IPS DF 6.9 (cell line): Measurements from ENCODE around the gene KLK8.

Experiments
- DNase-seq: peaks from one replicate; pipeline ENCODE4 v3.0.0-alpha.2; 2013; ENCODE audit warnings: low read depth, low spot score
- H3K27ac ChIP-seq: one replicate; pipeline ENCODE4 v1.5.1; 2013; ENCODE audit warnings: low read length, control low read depth
- H3K27me3 ChIP-seq: 2 replicates; pipeline ENCODE4 v1.6.1; 2013; ENCODE audit warnings: mild to moderate bottlenecking, low read length; ENCODE audit not compliant: control insufficient read depth, insufficient read depth
- H3K36me3 ChIP-seq: 2 replicates; pipeline ENCODE4 v1.6.1; 2013; ENCODE audit warnings: low read length; ENCODE audit not compliant: control insufficient read depth, insufficient read depth
- H3K4me1 ChIP-seq: 2 replicates; pipeline ENCODE4 v1.6.1; 2013; ENCODE audit warnings: low read length; ENCODE audit not compliant: control insufficient read depth, insufficient read depth
- H3K4me3 ChIP-seq: 2 replicates; pipeline ENCODE4 v1.5.1; 2013; ENCODE audit warnings: mild to moderate bottlenecking, low read length
- H3K9me3 ChIP-seq: 2 replicates; pipeline ENCODE4 v1.6.1; 2013; ENCODE audit warnings: low read length, inconsistent platforms; ENCODE audit not compliant: control insufficient read depth, insufficient read depth
- WGBS: extraction: QIAGEN DNeasy Blood & Tissue Kit; methylation state at CpG from one replicate; pipeline ENCODE4 v1.1.7; 2013; ENCODE audit warnings: mixed read lengths, missing lambda C conversion rate; ENCODE audit not compliant: insufficient read length, insufficient coverage; 5-methylcytosine and 5-hydroxymethylcytosine counted together

KLK8 gene

GRCh38 chr19:51027873-51028272, 26.5 kb upstream of the KLK8 start:
- WGBS: no CpG with 5 or more reads among the region's 5 CpGs
- Histone ChIP-seq H3K27ac (no peak overlapping the region), H3K36me3 (no peaks in the 10 kb centered on the region), H3K9me3 (no peaks in the 10 kb centered on the region), H3K27me3 (no peaks in the 10 kb centered on the region), H3K4me3 (no peak overlapping the region), H3K4me1 (peaks cover 2% of the 10 kb centered on the region; the same call in 1 of the 2 replicates)
- no peak for DNase-seq

DNA sequence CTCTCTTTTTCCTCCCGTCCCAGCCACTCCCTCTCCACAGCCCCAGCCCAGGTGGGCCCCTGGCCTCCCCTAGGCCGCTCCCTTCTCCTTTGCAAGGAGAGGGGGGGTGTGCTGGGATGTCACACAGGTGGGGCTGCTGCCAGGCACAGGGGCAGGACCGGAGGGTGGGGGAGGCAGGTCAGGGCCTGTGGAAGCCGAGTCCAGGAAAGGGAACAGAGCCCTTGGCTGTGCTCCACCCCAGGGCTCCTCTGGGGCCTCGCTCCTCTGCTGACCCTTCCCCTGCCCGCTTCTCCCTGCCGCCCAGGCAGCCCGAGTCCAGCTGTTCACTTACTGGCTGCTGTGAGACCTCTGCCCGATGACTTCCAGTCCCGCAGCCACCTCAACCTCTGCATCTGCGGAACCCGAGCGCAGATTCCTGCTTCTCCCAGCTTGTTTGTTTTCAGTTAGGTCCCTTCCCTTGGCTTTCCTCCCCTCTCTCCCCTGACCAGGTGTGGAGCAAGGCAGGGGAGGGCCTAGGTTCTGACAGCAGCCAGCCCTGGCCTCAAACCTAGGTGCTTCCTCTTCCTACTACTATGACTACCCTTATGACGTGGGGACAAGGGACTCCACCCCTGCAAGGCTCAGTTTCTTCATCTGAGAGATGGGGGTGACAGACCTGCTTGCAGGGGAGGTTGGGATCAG, 25.9 kb upstream of the KLK8 start:
- no peaks in the 10 kb centered on the region for H3K9me3 ChIP-seq
- DNase-seq: no peak
- H3K4me3 ChIP-seq: no peak overlapping the region; the same call in 1 of the 2 replicates
- H3K36me3 ChIP-seq: no peaks in the 10 kb centered on the region
- H3K27ac ChIP-seq: no peak overlapping the region
- H3K4me1 ChIP-seq: peaks cover 2% of the 10 kb centered on the region; the same call in 1 of the 2 replicates
- WGBS: no CpG with 5 or more reads among the region's 14 CpGs
- H3K27me3 ChIP-seq: no peaks in the 10 kb centered on the region

DNA sequence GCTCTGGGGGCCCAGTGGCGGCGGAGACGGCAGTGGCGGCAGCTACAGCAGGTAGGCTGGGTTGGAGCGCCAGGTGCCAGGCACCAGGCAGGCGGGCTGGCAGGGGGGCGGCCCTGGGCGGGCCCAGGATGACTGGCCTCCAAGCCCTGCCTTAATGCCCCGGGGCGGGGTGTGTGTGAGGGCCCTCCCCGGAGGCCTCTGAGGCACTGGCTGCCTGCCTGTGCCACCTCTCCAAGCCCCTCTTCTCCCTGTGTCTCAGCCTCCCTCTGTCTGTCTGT, 25.1 kb upstream of the KLK8 start, which contains the start of gene KLK11:
Gene KLK11, minus strand, starts transcription at position 63 of the 278 bp plus-strand sequence. CDS start 985 bp downstream, outside the sequence.
- DNase-seq: no peak
- Histone ChIP-seq H3K4me3 (no peak within 1 kb of the TSS; the same call in 1 of the 2 replicates), H3K36me3 (no peaks in the 10 kb centered on the region), H3K9me3 (no peaks in the 10 kb centered on the region), H3K4me1 (peaks cover 2% of the 10 kb centered on the region; the same call in 1 of the 2 replicates), H3K27me3 (no peaks in the 10 kb centered on the region), H3K27ac (no peak within 1 kb of the TSS)
- WGBS: no CpG with 5 or more reads among the region's 11 CpGs

DNA sequence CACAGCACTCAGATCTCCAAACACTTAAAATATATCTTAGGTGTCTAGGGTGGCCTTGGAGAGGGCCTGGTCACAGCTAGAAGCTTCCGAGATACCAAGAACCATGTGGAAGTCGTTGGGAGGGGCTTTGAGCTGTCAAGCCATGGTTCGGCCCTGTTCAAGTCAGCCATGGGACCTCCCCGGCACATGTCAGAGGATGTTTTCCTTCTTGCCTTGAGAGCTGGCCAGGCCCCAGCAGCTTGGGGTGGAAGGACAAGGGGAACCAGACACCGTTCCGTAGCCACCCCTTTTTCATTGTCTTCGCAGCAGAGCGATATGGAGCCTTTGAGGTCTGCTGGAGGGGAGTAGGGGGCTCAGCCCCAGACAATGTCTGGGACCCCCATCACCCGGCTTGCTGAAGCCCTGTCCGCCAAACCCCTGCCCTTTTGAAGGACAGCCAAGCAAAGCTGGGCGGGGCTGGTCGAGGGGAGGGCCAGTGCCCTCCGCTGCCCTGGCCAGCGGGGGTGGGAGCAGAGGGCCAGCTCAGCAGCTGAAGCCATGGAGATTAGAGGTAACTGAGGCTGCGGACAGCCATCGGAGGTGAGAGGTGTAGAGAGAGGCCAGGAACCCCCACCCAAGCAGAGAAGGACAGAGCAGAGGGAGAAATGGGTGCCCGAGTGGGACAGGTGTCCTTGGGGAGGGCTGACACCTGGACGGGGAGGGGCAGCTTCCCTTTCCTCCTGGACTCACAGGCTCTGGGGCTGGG, 24.6 kb upstream of the KLK8 start:
- Histone ChIP-seq H3K36me3 (no peaks in the 10 kb centered on the region), H3K4me1 (peaks cover 2% of the 10 kb centered on the region; the same call in 1 of the 2 replicates), H3K9me3 (no peaks in the 10 kb centered on the region), H3K27ac (no peak overlapping the region), H3K27me3 (no peaks in the 10 kb centered on the region), H3K4me3 (no peak overlapping the region)
- no peak for DNase-seq
- no CpG with 5 or more reads among the region's 18 CpGs for WGBS

DNA sequence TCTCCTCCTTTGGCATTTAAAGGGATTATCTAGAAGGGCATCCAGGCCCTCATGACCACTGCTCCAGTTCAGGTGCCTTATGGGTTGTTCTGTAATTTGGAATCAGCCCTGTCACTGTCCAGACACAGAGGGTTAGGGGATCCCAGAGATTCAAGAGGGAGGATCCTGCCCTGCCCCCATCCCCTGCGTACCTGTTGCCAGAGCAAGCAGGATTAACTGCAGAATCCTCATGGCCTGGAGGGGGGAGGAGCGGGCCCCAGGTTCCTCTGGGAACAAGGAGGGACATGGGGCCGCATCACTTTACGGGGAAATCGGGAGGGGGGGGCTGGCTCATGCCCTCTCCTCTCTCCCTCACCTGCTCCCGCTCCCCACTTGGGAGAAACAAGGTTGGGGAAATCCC, 24.0 kb upstream of the KLK8 start:
- DNase-seq: no peak
- no CpG with 5 or more reads among the region's 6 CpGs for WGBS
- H3K9me3 ChIP-seq: no peaks in the 10 kb centered on the region
- no peak overlapping the region for H3K4me3 ChIP-seq
- no peak overlapping the region for H3K27ac ChIP-seq
- H3K4me1 ChIP-seq: peaks cover 2% of the 10 kb centered on the region; the same call in 1 of the 2 replicates
- H3K36me3 ChIP-seq: no peaks in the 10 kb centered on the region
- H3K27me3 ChIP-seq: no peaks in the 10 kb centered on the region

- H3K36me3 ChIP-seq: no peaks in the 10 kb centered on the region
- H3K27me3 ChIP-seq: no peaks in the 10 kb centered on the region
- H3K9me3 ChIP-seq: no peaks in the 10 kb centered on the region
- H3K27ac ChIP-seq: no peak overlapping the region
- peaks cover 2% of the 10 kb centered on the region; the same call in 1 of the 2 replicates for H3K4me1 ChIP-seq
- no CpG with 5 or more reads among the region's 5 CpGs for WGBS
- no peak for DNase-seq
- no peak overlapping the region for H3K4me3 ChIP-seq
These were observed 23.5 kb upstream of the KLK8 start for GRCh38 chr19:51024924-51025323.

DNA sequence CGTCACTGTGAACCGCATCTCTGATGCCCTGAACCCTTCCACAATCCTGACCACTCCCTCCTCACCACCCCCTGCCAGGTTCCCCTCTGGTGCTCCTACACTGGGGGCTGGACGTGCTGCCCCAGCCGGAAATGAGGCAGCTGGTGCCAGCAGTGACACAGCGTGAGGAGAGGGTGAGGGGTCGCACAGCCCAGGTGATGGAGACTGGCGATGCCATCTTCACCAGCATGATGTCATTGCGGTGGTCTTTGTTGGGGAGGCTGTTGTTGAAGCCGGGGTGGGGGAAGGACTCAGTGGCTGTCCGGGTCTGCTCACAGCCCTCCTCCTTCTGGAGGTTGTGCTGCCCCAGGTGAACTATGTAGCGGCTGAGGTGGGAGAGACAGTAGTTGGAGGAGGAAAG, 22.5 kb upstream of the KLK8 start:
- no peaks in the 10 kb centered on the region for H3K9me3 ChIP-seq
- 100% methylated on average over 1 of the region's 11 CpGs for WGBS
- no peak overlapping the region for H3K4me3 ChIP-seq
- H3K27me3 ChIP-seq: no peaks in the 10 kb centered on the region; the same call in 1 of the 2 replicates
- no peak overlapping the region for H3K27ac ChIP-seq
- H3K4me1 ChIP-seq: peaks cover 2% of the 10 kb centered on the region; the same call in 1 of the 2 replicates
- no peak for DNase-seq
- H3K36me3 ChIP-seq: no peaks in the 10 kb centered on the region

GRCh38 chr19:51022526-51022925, 21.1 kb upstream of the KLK8 start:
- 100% methylated on average over 1 of the region's 14 CpGs for WGBS
- Histone ChIP-seq H3K4me3 (no peak overlapping the region), H3K9me3 (no peaks in the 10 kb centered on the region), H3K27me3 (no peaks in the 10 kb centered on the region; the same call in 1 of the 2 replicates), H3K27ac (no peak overlapping the region), H3K4me1 (peaks cover 2% of the 10 kb centered on the region; the same call in 1 of the 2 replicates), H3K36me3 (no peaks in the 10 kb centered on the region)
- no peak for DNase-seq

DNA sequence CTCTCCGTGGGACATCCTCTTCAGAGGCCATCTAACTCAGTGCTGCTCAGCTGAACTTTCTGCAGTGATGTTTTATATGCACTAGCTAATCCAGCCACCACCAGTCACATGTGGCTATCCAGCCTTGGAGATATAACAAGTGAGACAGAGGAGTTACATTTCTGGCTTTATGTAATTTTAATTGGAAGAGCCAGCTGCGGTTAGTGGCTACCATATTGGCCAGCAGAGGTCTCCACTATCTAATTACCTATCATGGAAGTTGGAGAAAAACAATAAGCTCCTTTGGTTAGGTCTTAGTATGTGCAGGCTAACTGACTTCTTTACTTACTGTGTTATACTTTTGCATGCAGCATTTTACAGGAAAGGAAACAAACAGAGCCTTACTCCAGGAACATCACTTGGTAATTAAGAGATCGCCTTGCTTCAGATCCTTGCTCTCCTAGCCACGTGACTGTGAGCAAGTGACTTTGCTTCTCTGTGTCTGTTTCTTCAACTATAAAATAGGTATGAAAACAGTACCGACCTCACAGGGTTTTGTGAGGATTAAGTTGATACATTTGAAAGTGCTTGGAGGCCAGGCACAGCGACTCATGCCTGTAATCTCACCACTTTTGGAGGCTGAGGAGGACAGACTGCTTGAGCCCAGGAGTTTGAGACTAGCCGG, 19.7 kb upstream of the KLK8 start:
- H3K27ac ChIP-seq: no peak overlapping the region

DNA sequence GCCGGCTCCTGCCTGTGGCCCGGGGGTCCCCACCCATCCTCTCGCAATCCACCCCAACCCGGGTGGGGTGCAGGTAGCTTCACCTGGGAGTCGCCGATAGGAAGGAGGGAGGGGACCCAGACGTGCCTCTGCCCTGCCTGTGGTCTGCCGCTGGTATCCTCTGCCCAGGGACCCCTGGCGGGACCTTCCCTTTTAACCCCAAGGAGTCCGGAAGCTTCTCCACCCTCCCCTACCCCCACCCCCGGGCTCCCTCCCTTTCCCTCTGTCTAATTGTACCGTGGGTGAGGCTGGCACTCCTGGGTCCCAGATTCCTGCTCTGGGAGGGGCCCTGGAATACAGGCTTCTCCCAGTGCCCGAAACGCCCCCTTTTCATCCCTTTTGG, 18.1 kb upstream of the KLK8 start, which contains the start of gene KLK10:
Gene KLK10, minus strand, starts transcription at position 166 of the 382 bp plus-strand sequence. CDS start 579 bp downstream, outside the sequence.
- Histone ChIP-seq H3K27me3 (no peaks in the 10 kb centered on the region; the same call in none of the 2 replicates), H3K27ac (no peak within 1 kb of the TSS), H3K9me3 (no peaks in the 10 kb centered on the region), H3K4me1 (no peaks in the 10 kb centered on the region; the same call in 1 of the 2 replicates), H3K4me3 (peak within 1 kb of the TSS; percentile 48), H3K36me3 (no peaks in the 10 kb centered on the region)
- no peak for DNase-seq
- no CpG with 5 or more reads among the region's 14 CpGs for WGBS

More for the DNA sequence above, 19.7 kb upstream of the KLK8 start:
- no peaks in the 10 kb centered on the region for H3K9me3 ChIP-seq
- H3K4me1 ChIP-seq: peaks cover under 1% of the 10 kb centered on the region; the same call in 1 of the 2 replicates
- H3K4me3 ChIP-seq: no peak overlapping the region
- no peak for DNase-seq
- H3K27me3 ChIP-seq: no peaks in the 10 kb centered on the region; the same call in 1 of the 2 replicates
- H3K36me3 ChIP-seq: no peaks in the 10 kb centered on the region
- no CpG with 5 or more reads among the region's 7 CpGs for WGBS
